Measurements from ENCODE around the gene USE1.
"Not testable (repeated sequence)": the region's sequence is repeated elsewhere in the genome, so short reads cannot be mapped to it uniquely, and the experiment has no call there.

Gene USE1

GRCh38 chr19:17215127-17215971 lies at the start of gene USE1:
TSS of gene USE1 (plus strand) at chr19:17215357. CDS start at chr19:17215406, 49 bp downstream.
- DNase-seq: peak; percentile 90

GRCh38 chr19:17165715-17166114 lies 49.4 kb upstream of the USE1 start:
- DNase-seq: no peak

- DNase-seq: no peak
Measured at GRCh38 chr19:17170538-17171297, 44.4 kb upstream of the USE1 start.

- DNase-seq: no peak
Measured at GRCh38 chr19:17171874-17172273, 43.3 kb upstream of the USE1 start.

- DNase-seq: no peak
Measured at GRCh38 chr19:17172624-17173345, 42.4 kb upstream of the USE1 start.

GRCh38 chr19:17178291-17178690 lies 36.9 kb upstream of the USE1 start:
- no peak for DNase-seq

- no peak for DNase-seq
Measured at GRCh38 chr19:17180997-17181702, 34.0 kb upstream of the USE1 start.

- peak; percentile 5 for DNase-seq
Measured at GRCh38 chr19:17183271-17183761, 31.8 kb upstream of the USE1 start.

- DNase-seq: peak; percentile 19
Measured at GRCh38 chr19:17183858-17184321, 31.3 kb upstream of the USE1 start.

- peak; percentile 66 for DNase-seq
Measured at GRCh38 chr19:17184371-17184841, 30.8 kb upstream of the USE1 start.

GRCh38 chr19:17185590-17185989 lies 29.6 kb upstream of the USE1 start:
- no peak for DNase-seq

GRCh38 chr19:17191736-17192135 lies 23.4 kb upstream of the USE1 start:
- DNase-seq: not testable (repeated sequence)

GRCh38 chr19:17192751-17193150 lies 22.4 kb upstream of the USE1 start:
- DNase-seq: no peak

GRCh38 chr19:17194608-17195007 lies 20.5 kb upstream of the USE1 start:
- no peak for DNase-seq

GRCh38 chr19:17195106-17195505 lies 20.1 kb upstream of the USE1 start:
- no peak for DNase-seq

GRCh38 chr19:17196610-17197009 lies 18.5 kb upstream of the USE1 start:
- no peak for DNase-seq

GRCh38 chr19:17197666-17198065 lies 17.5 kb upstream of the USE1 start:
- no peak for DNase-seq

- no peak for DNase-seq
Measured at GRCh38 chr19:17200408-17201079, 14.6 kb upstream of the USE1 start.

- no peak for DNase-seq
Measured at GRCh38 chr19:17202249-17202648, 12.9 kb upstream of the USE1 start.

- DNase-seq: no peak
Measured at GRCh38 chr19:17202713-17203112, 12.4 kb upstream of the USE1 start.

Data from CD4-positive, alpha-beta T cell treated with Interleukin-4 for 4 hours (primary cell).